Fibroblast of lung (primary cell): ENCODE results near the gene CCDC171. TPM values are rescaled to one million over a fixed set of nuclear protein-coding genes. Genes with fewer than 3 reads are reported as not detected.
"Not testable (repeated sequence)": the region's sequence is repeated elsewhere in the genome, so short reads cannot be mapped to it uniquely, and the experiment has no call there.

Experiments
- DNase-seq, 2 donors: peaks; one replicate each; pipeline versions ENCODE4 v3.0.0 to v3.0.0-alpha.2; 2010; ENCODE audit warnings: low read depth in 2 of 2
- H2AFZ ChIP-seq: 2 replicates; pipeline ENCODE4 v1.5.1; 2012; ENCODE audit warnings: low read length, control low read depth, inconsistent platforms
- H3K27ac ChIP-seq: 2 replicates; pipeline ENCODE4 v1.5.1; 2011; ENCODE audit warnings: low read length, control low read depth; ENCODE audit not compliant: insufficient read depth
- H3K27me3 ChIP-seq: 2 replicates; pipeline ENCODE4 v1.5.1; 2011; ENCODE audit warnings: mild to moderate bottlenecking, low read length; ENCODE audit not compliant: control insufficient read depth, insufficient read depth
- H3K36me3 ChIP-seq: 2 replicates; pipeline ENCODE4 v1.5.1; 2011; ENCODE audit warnings: low read length; ENCODE audit not compliant: control insufficient read depth, insufficient read depth
- H3K4me1 ChIP-seq: 2 replicates; pipeline ENCODE4 v1.5.1; 2011; ENCODE audit warnings: low read length; ENCODE audit not compliant: control insufficient read depth, insufficient read depth; ENCODE audit errors: extremely low read depth
- H3K4me2 ChIP-seq: 2 replicates; pipeline ENCODE4 v1.5.1; 2011; ENCODE audit warnings: low read length, control low read depth; ENCODE audit not compliant: insufficient read depth; ENCODE audit errors: extremely low read depth
- H3K4me3 ChIP-seq, 4 experiments: fragments of 200-600 bp in 1 of 4; sonication (generic) in 1 of 4; replicated peaks in 1 of 4; 2 replicates each; pipeline ENCODE4 v1.5.1; 2011 to 2016; ENCODE audit warnings: low read length in 4 of 4, low read depth in 3 of 4, mild to moderate bottlenecking in 3 of 4, control low read depth in 2 of 4, inconsistent platforms in 1 of 4, mixed read lengths in 1 of 4; ENCODE audit not compliant: insufficient read depth in 1 of 4; ENCODE audit errors: control extremely low read depth in 1 of 4
- H3K79me2 ChIP-seq: 2 replicates; pipeline ENCODE4 v1.5.1; 2012; ENCODE audit warnings: mild to moderate bottlenecking, low read length, inconsistent platforms; ENCODE audit not compliant: control insufficient read depth, insufficient read depth
- H3K9ac ChIP-seq: 2 replicates; pipeline ENCODE4 v1.5.1; 2011; ENCODE audit warnings: mild to moderate bottlenecking, low read length, control low read depth; ENCODE audit not compliant: insufficient read depth
- H3K9me3 ChIP-seq: 2 replicates; pipeline ENCODE4 v1.5.1; 2012; ENCODE audit warnings: low read depth, low read length; ENCODE audit not compliant: control insufficient read depth, insufficient read depth
- H4K20me1 ChIP-seq: 2 replicates; pipeline ENCODE4 v1.5.1; 2011; ENCODE audit warnings: low read length; ENCODE audit not compliant: control insufficient read depth, insufficient read depth; ENCODE audit errors: extremely low read depth
- CTCF ChIP-seq, 2 donors: IDR thresholded peaks in 1 of 2; conservative IDR thresholded peaks in 1 of 2; 1 replicate in 1 of 2; 2 replicates in 1 of 2; pipeline ENCODE4 v1.5.1; 2011 to 2012; ENCODE audit warnings: low read length in 2 of 2, control low read depth in 1 of 2, inconsistent platforms in 1 of 2, low read depth in 1 of 2, mild to moderate bottlenecking in 1 of 2
- EZH2 ChIP-seq: IDR thresholded peaks from 2 replicates; pipeline ENCODE4 v1.5.1; 2012; ENCODE audit warnings: low read length, control low read depth, mild to moderate bottlenecking; ENCODE audit errors: missing control alignments
- polyA plus RNA-seq, 2 donors: library from polyadenylated mRNA; depleted of rRNA in 1 of 2; stranded (reverse) in 1 of 2; unstranded in 1 of 2; fragments of >200 nt; gene quantifications; 2 replicates each; pipeline ENCODE4 v1.2.1, GENCODE V29; 2011 to 2012; ENCODE audit warnings: missing spikeins in 1 of 2
- total RNA-seq: library from RNA; depleted of rRNA; stranded (reverse); fragments of >200 nt; gene quantifications from 2 replicates; pipeline ENCODE4 v1.2.1, GENCODE V29; 2014

The CCDC171 gene
- total and polyA plus RNA-seq, 2 donors (not counting 1 experiment from before 2014, with no cell fraction given): 0.62 to 4.8 TPM

GRCh38 chr9:15782106-15782505 lies 229.3 kb downstream of the CCDC171 start:
- H2AFZ ChIP-seq: no peak overlapping the region
- H3K4me1 ChIP-seq: no peaks in the 10 kb centered on the region
- no peaks in the 10 kb centered on the region for H3K27me3 ChIP-seq
- no peak for DNase-seq
- H3K9ac ChIP-seq: no peak overlapping the region
- TF ChIP-seq EZH2 (no peak), CTCF (conservative IDR thresholded peaks at IDR 0.05 in 1 of 2, IDR thresholded peaks at IDR 0.05 in 1 of 2; ENCODE audit: low read depth in 1 of 2, low read length in 2 of 2) (no peak)
- H3K4me2 ChIP-seq: no peak overlapping the region
- H3K27ac ChIP-seq: no peak overlapping the region
- no peaks in the 10 kb centered on the region for H3K79me2 ChIP-seq
- H3K36me3 ChIP-seq: no peaks in the 10 kb centered on the region
- H3K4me3 ChIP-seq: no peak overlapping the region
- no peaks in the 10 kb centered on the region for H3K9me3 ChIP-seq
- H4K20me1 ChIP-seq: no peaks in the 10 kb centered on the region

- H2AFZ ChIP-seq: no peak overlapping the region
- no peak for DNase-seq
- no peak overlapping the region for H3K4me3 ChIP-seq
- H3K27me3 ChIP-seq: no peaks in the 10 kb centered on the region
- H3K27ac ChIP-seq: no peak overlapping the region
- H3K4me2 ChIP-seq: no peak overlapping the region
- H3K36me3 ChIP-seq: no peaks in the 10 kb centered on the region
- no peaks in the 10 kb centered on the region for H4K20me1 ChIP-seq
- no peak overlapping the region for H3K9ac ChIP-seq
- no peaks in the 10 kb centered on the region for H3K9me3 ChIP-seq
- TF ChIP-seq EZH2 (no peak), CTCF (conservative IDR thresholded peaks at IDR 0.05 in 1 of 2, IDR thresholded peaks at IDR 0.05 in 1 of 2; ENCODE audit: low read depth in 1 of 2, low read length in 2 of 2) (no peak)
- H3K4me1 ChIP-seq: no peaks in the 10 kb centered on the region
- no peaks in the 10 kb centered on the region for H3K79me2 ChIP-seq
Observed at GRCh38 chr9:15785584-15785983, 232.7 kb downstream of the CCDC171 start.

DNA sequence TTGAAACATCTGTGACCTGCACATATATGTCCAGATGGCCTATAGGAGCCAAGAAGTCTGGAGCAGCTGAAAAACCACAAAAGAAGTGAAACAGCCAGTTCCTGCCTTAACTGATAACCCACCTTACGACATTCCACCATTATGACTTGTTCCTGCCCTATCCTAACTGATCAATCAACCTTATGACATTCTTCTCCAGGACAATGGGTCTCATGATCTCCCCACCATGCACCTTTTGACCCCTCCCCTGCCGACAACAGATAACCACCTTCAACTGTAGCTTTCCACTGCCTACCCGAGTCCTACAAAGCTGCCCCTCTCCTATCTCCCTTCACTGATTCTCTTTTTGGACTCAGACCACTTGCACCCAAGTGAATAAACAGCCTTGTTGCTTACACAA lies 233.8 kb downstream of the CCDC171 start:
- TF ChIP-seq CTCF (conservative IDR thresholded peaks at IDR 0.05 in 1 of 2, IDR thresholded peaks at IDR 0.05 in 1 of 2; ENCODE audit: low read depth in 1 of 2, low read length in 2 of 2) (no peak), EZH2 (no peak)

DNA sequence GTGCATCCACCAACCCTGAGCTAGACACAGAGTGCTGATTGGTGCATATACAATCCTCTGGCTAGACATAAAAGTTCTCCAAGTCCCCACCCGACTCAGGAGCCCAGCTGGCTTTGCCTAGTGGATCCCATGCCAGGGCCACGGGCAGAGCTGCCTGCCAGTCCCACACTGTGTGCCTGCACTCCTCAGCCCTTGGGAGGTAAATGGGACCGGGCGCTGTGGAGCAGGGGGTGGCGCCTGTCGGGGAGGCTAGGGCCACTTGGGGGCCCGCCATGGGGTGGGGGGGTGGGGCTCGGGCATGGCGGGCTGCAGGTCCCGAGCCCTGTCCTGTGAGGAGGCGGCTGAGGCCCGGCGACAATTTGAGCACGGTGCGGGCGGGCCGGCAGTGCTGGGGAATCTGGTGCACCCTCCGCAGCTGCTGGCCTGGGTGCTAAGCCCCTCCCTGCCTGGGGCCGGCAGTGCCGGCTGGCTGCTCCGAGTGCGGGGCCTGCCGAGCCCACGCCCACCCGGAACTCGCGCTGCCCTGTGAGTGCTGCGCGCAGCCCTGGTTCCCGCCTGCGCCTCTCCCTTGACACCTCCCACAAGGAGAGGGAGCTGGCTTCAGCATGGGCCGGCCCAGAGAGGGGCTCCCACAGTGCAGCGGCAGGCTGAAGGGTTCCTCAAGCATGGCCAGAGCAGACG lies 257.5 kb downstream of the CCDC171 start:
- not testable (repeated sequence) for H4K20me1 ChIP-seq, H3K36me3 ChIP-seq, H3K4me2 ChIP-seq, H3K9me3 ChIP-seq, H3K79me2 ChIP-seq, DNase-seq, H3K9ac ChIP-seq, H3K27me3 ChIP-seq, H3K27ac ChIP-seq, H2AFZ ChIP-seq, H3K4me3 ChIP-seq, H3K4me1 ChIP-seq

More for the DNA sequence above, 233.8 kb downstream of the CCDC171 start:
- Histone ChIP-seq H3K4me3 (no peak overlapping the region), H3K27ac (no peak overlapping the region), H3K27me3 (no peaks in the 10 kb centered on the region), H3K4me1 (no peaks in the 10 kb centered on the region), H3K9ac (no peak overlapping the region), H4K20me1 (no peaks in the 10 kb centered on the region), H3K4me2 (no peak overlapping the region), H3K9me3 (no peaks in the 10 kb centered on the region), H3K79me2 (no peaks in the 10 kb centered on the region), H2AFZ (no peak overlapping the region), H3K36me3 (no peaks in the 10 kb centered on the region)
- no peak for DNase-seq
